HG02588 (cell line): ENCODE data around the gene FAM3C.
"Not testable (repeated sequence)": the region's sequence is repeated elsewhere in the genome, so short reads cannot be mapped to it uniquely, and the experiment has no call there.

Experiments
- ATAC-seq: cut with Tn5 transposase; IDR thresholded peaks from one replicate; pipeline ENCODE4 v1.9.1; 2021; ENCODE audit warnings: mild to moderate bottlenecking, moderate library complexity; ENCODE audit not compliant: unreplicated experiment

The FAM3C gene

DNA sequence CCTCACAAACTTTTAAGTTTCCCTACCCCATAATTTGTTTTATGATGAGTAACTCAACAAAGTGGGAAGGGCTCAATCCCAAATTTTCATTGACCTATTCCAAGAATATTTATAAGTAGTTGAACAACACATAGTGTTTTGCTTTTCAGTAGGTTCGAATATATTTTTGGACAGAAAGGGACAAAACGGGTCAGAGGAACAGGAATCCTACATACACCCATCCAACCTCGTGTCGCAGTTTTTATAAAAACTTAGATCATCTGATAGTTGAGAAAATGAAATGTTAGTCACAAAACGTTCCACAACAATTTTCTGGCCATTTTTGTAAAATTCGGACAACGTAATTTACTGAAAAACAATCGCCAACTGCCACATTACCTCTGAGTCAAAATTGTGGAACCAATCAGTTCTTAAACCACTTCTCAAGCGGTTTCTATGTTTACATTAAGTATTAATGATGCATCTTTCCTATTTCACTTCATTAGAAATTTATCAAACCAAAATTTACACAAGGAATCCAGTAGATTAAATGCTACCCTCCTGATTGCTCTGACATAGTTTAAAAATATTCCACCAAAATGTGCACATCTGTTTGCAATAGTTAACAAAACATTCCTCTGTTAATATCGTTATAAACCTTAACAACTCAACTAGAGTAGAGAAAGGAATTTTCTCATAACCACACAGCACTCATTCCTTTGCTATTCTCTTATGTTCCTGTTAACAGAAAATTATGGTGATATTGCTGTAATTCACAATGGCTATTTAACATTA, 61.0 kb downstream of the FAM3C start:
- ATAC-seq = no peak

DNA sequence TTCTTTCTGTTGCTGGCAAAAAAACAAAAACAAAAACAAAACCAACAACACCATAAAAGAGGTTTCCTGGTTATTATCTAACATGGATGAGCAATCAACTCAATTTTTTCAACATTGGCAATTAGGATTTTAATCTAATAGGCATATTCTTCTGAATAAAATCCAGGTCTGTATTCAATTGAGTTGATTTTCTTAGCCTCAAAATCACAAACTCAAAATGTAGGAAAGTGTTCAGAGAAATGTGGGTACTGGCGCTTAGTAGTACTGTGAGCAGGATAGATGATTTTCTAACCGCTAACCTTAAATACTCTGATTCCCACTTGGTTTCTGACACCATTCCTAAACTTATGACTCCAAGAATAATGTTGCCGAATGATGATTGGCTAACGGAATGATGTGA, 61.7 kb downstream of the FAM3C start:
- ATAC-seq = no peak

- no peak for ATAC-seq
Measured at GRCh38 chr7:121331574-121331973, 64.5 kb downstream of the FAM3C start.

DNA sequence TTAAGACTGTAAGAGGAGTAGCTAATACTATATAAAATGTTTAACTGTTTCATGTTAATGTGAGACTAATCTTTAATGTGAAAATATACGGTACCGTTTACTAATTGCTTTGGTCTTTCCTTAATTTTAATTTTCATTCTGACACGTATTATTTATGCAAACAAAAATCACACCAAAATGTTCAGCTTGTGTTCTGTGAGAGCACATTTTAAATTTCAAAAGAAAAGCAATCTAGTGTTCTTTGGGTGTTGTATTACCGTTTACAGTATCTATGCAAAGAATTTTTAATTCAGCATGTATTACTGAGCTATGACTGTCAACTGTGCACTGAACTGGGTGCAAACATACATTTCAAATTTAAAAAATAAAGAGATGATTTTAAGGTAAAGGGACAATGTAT, 65.1 kb downstream of the FAM3C start:
- no peak for ATAC-seq

DNA sequence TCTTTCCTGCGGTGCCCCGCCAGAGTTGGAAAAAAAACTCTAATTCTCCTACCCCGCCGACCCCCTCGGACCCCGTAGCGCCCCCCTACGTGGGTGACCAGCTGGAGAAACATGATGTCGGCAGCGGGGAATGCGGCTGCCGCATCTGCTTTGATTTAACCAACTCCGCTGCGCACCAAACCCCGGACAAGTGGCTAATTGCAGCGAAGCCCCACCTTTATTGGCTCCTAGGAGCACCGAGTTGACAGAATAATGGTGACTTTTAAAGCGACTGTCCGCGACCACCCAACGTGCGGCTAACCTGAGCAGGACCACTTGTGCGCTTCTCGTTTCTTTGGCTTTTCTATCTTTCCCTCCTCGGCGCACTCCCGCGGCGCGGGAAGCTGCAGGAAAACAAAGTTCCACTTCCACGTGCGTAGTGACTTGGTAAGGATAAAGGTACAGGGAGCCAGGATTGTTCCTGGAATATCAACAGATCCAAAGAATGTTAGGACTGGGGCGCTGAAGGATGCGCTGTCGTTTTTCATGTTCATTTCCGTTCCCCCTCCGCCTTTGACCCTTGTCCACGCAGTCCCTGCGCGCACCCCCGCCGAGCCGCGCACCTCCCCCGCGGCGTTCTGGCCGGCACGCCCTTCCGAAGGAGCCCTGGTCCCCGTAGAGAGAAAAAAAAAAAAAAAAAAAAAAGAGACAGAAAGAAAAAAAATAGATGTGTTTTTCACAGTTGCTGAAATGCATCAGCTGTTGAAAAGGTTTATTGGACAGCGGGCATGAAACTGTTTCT, 65.9 kb downstream of the FAM3C start:
- ATAC-seq = no peak

DNA sequence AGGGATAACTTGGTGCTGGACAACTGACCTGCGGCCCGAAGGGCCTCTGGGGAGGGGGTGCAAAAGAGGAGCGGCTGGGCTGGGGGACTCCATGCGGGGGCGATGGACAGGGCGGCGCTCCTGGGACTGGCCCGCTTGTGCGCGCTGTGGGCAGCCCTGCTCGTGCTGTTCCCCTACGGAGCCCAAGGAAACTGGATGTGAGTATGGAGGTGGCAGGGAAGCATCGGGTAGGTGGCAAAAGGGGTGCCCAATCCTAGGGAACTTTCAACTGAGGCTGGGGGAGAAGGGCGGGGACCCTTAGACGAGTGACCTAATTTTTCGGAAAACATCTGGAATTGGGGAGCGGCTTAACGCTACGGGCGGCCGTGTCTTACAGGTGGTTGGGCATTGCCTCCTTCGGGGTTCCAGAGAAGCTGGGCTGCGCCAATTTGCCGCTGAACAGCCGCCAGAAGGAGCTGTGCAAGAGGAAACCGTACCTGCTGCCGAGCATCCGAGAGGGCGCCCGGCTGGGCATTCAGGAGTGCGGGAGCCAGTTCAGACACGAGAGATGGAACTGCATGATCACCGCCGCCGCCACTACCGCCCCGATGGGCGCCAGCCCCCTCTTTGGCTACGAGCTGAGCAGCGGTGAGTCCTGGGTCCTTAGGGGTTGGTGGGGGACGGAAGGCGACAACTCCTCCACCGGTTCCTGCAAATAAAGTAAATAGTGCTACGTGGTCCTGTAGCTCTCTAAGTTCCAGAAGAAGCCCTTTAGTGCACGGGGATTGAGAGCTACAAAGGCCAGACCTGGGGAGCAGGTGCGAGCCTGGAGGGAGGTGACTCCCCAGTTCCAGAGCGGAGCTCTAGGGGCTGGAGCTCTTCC, 66.7 kb downstream of the FAM3C start:
- peak; percentile 55 for ATAC-seq

GRCh38 chr7:121328508-121329190, 67.5 kb downstream of the FAM3C start, which contains the start of gene WNT16:
WNT16 (plus strand) TSS chr7:121329000; CDS start chr7:121329293, 293 bp downstream.
- peak; percentile 30 for ATAC-seq

GRCh38 chr7:121327671-121328070, 68.4 kb downstream of the FAM3C start:
- no peak for ATAC-seq

DNA sequence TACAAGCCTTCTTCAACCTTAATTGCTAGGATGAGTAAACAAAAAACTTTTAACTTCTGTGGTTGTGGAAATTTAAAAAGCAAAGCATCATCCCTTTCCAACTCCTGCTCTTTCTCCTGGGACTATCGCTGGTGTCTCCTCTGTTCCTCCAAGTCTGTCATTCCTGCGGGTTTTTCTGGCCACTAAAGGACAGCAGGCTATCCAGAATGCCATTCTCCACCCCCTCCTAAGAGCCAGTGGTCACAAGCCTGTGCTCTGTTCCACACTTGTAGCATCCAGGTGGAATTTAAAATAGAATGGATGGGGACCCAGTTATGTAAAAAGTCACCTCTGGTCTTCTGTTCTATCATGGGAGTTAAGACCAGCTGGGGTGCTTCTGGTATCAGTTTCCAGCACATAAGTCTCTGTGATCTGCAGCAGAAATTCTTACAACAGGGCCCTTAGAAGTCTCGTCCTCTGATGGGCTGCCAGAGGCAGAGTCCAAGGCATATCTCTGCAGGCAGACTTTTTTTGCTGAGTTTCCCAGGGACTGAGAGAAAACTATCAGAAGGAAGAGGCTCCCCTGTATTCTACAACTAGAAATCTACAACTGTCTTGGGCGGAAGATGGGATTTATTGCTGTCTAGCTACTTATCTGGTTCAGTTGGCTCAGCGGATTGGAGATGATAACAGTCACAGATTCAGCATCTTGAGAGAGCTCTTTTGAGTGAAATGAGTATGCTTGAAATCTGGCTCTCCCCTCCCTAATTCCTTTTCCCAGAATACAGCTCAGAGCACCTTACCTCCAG, 72.4 kb downstream of the FAM3C start:
- no peak for ATAC-seq

- no peak for ATAC-seq
Measured at GRCh38 chr7:121322460-121322859, 73.6 kb downstream of the FAM3C start.

DNA sequence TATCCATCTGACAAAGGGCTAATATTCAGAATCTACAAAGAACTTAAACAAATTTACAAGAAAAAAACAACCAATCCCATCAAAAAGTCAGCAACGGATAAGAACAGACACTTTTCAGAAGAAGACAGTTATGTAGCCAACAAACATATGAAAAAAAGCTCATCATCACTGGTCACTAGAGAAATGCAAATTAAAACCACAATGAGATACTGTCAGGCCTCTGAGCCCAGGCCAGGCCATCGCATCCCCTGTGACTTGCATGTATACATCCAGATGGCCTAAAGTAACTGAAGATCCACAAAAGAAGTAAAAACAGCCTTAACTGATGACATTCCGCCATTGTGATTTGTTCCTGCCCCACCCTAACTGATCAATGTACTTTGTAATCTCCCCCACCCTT, 80.9 kb downstream of the FAM3C start:
- ATAC-seq = not testable (repeated sequence)

DNA sequence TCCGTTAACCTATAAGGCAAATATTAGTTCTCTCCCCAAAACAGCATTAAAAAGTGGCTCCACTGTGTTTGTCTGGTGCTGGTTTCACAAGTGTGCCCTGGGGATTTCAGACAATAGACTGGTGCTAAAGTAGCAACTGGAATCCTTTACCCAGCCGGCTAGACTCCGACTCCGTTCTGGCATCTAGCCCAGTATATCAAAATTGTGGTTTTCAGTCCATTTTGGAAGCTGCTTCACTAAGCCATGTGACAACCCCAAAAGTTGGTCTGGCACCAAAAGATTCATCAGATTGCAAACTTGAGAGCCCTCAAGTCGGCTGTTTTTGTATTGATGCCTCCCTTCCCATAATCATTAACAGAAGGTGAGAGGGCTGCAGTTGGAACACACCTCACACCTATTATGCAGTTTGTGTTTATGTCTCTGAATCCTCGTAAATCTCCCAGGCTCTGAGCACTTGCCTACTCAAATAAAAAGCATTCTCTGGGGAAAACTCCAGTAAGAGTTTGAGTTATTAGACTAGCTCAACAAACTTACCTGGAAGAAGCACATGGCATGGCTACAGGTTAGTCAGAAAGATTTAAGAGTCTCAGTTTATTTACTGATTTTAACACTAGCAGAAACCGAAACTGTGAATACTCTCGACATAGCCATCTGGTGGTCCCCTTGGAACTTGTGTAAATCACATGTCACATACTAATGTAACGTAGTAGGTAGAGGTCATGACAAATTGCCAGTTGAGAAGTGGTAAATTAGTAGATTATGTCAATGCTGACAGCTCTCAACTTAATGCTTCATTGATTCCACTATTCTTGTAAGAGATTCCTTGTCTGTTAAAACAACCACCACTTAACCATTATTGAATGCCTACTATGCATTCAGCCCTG, 82.1 kb downstream of the FAM3C start:
- ATAC-seq = peak; percentile 90

- ATAC-seq = no peak
Measured at GRCh38 chr7:121313220-121313792, 82.8 kb downstream of the FAM3C start.

GRCh38 chr7:121307021-121307574, 89.0 kb downstream of the FAM3C start:
- no peak for ATAC-seq

DNA sequence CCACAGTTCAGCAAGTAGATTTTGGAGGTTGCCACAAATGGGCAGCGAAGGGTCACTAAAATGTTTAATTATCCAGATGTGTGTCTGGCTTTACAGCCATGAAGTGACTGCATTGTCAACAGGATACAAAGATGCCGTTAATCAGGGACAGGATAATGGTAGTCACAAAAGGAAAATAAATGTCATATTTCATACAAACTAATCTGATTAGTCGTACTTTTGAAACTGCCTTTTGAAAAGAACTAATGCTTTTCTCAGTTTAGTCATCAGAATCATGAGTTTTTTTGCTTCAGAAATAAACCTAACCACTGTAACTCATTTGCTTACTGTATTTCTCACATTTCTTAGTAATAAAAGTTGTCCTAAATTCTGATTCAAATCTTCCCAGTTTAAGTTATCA, 89.5 kb downstream of the FAM3C start:
- ATAC-seq = no peak

DNA sequence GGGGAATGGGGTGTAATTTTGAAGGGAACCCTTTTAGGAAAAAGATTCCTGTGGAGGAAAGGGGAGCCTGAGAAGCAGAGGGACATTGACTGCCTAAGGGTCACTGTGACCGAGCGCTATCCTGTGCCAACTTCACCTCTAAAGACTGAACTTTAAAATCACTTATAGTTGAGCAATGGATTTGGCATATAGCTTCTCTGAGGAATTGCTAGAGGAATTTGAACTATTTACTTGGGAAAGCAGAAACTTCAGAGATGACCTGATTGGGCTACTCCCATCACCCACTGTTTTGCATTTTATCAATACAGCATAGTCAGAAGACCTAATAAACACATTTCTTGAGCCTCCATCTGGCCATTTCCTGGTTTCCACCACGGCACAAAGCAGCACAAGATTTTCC, 91.0 kb downstream of the FAM3C start:
- ATAC-seq = no peak

DNA sequence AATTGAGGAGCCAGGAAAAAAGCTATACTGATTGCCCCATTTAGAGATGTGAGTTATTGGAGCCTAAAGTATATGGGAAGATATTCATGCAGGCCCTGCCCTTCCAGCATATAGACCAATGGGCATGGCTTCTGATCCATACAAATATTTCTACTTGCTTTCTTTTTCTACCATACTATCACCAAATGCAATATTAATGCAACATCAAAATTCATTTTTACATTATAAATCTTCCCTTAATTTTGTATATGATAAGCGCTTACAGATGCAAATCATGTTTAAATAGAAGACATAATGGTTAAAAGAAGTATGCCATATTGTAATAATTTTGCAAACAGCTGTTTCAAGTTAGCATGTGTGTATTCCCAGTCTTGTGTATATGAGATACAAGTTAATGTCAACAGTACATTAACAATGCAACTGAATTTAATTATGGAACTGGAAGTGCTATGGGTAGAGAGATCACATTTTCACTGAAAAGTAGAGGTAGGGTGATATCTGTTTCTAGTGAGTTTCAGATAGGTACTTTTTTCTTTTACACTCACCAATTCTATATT, 91.9 kb downstream of the FAM3C start:
- no peak for ATAC-seq
